CD14-positive monocyte (primary cell): ENCODE results near the gene GAD2. TPM values are rescaled to one million over a fixed set of nuclear protein-coding genes. Genes with fewer than 3 reads are reported as not detected.

Experiments used
- polyA plus RNA-seq, 3 donors: library from polyadenylated mRNA; depleted of rRNA in 1 of 3; unstranded in 2 of 3; stranded (reverse) in 1 of 3; fragments of 300-500 nt in 2 of 3; fragments of >200 nt in 1 of 3; fragmentation: Illumina TruSeq in 2 of 3; gene quantifications; 1 replicate in 2 of 3; 2 replicates in 1 of 3; pipeline ENCODE4 v1.2.3, GENCODE V29; 2012 to 2021

The GAD2 gene
- polyA plus RNA-seq, 3 donors = not detected

Other genes with a start within 250 kb of the GAD2 start
- gene APBB1IP, start 221.6 kb downstream of the GAD2 start, polyA plus RNA-seq = 10 to 100 TPM; 24.6 to 78.7 (median 45.4) TPM